ENCODE results near the gene MRPL55. TPM values are rescaled to one million over a fixed set of nuclear protein-coding genes. Genes with fewer than 3 reads are reported as not detected.
A peak's percentile ranks its signal among the peaks of the same experiment; 100 is the strongest.

The MRPL55 gene
- total RNA-seq, 1 experiment from 2014 or later, result 85.4 TPM

DNA sequence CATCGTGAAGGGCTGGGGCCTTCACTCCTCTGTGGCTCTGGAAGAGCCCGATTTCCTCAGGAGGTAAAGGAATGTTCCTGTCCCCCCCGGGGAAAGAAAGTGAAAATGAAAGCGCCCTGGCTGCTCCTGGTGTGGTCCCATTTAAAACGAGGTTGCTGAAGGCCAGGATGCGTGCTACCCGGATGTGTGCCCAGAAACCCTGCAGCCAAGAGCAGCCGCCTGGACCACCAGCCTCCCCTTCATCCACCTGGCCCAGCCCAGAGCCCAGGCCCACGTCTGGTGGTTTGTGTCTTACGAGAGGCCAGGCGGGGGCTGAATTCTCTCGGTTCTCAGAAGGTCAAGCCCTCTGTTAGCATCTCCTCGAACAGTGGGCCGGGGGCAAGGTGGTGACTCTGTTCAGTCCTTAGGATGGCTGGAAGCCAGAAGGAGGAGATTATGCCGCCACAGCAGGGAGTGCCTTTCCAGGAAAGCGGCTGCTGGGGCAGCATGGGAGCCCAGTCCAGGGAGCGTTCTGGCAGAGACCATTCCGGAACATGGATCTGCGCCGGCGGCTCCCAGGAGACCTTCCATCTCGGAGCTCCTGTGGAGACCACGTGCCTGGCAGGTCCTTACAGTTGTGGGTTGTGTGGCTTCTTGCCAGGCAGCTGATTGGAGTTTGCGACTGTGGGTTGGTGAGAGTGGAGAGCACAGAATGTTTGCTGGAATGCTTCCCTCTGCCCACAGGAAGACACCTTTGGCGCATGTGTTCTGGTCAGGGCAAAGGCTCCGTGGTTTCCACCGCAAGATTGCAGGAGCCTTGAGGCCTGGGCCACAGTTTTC lies 32.3 kb upstream of the MRPL55 start:
- peak; percentile 82 for DNase-seq (ENCODE audit: unreplicated experiment)
- CTCF ChIA-PET, result interaction anchor here (0.6 to 7.3 kb wide), 8 partner anchors 10 to 660 kb away, joined by 3 to 72 read pairs (median 4); partner anchors contain the start of gene IBA57
- TSS peak; percentile 42 for BruUV-seq (replicated peaks)

GRCh38 chr1:228140724-228141225 lies 31.7 kb upstream of the MRPL55 start:
- Mint-ChIP-seq H3K36me3 (ENCODE audit: insufficient read depth, unreplicated experiment) (peaks cover 25% of the 10 kb centered on the region), H3K9me3 (ENCODE audit: unreplicated experiment) (no peaks in the 10 kb centered on the region), H3K4me1 (ENCODE audit: insufficient read depth, unreplicated experiment) (peaks cover 25% of the 10 kb centered on the region), H3K27ac (ENCODE audit: low read depth, unreplicated experiment) (peak overlapping the region; percentile 95), H3K27me3 (ENCODE audit: insufficient read depth, unreplicated experiment) (peaks cover 22% of the 10 kb centered on the region), H3K4me3 (ENCODE audit: unreplicated experiment) (peak overlapping the region; percentile 99)
- TF ChIP-seq, protein P1, sequence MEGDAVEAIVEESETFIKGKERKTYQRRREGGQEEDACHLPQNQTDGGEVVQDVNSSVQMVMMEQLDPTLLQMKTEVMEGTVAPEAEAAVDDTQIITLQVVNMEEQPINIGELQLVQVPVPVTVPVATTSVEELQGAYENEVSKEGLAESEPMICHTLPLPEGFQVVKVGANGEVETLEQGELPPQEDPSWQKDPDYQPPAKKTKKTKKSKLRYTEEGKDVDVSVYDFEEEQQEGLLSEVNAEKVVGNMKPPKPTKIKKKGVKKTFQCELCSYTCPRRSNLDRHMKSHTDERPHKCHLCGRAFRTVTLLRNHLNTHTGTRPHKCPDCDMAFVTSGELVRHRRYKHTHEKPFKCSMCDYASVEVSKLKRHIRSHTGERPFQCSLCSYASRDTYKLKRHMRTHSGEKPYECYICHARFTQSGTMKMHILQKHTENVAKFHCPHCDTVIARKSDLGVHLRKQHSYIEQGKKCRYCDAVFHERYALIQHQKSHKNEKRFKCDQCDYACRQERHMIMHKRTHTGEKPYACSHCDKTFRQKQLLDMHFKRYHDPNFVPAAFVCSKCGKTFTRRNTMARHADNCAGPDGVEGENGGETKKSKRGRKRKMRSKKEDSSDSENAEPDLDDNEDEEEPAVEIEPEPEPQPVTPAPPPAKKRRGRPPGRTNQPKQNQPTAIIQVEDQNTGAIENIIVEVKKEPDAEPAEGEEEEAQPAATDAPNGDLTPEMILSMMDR (IDR thresholded peaks at IDR 0.05; ENCODE audit: unreplicated experiment), result no peak
- BruUV-seq (replicated peaks), result no TSS peak
- DNase-seq (ENCODE audit: unreplicated experiment), result no peak
- intact Hi-C loops (cut with micrococcal nuclease), result loop anchor here (1.0 kb wide), 2 partner anchors 26 to 31 kb away; partner anchors contain the start of gene MRPL55
- POLR2A ChIA-PET, result interaction anchor here (0.6 to 9.7 kb wide), 24 partner anchors 9 to 407 kb away, joined by 3 to 318 read pairs (median 4); partner anchors contain the start of genes ARF1, GJC2, IBA57 and MRPL55
- CTCF ChIA-PET, result interaction anchor here (0.5 to 7.3 kb wide), 8 partner anchors 9 to 345 kb away, joined by 3 to 72 read pairs (median 3); partner anchors contain the start of gene IBA57

More for the DNA sequence above, 32.3 kb upstream of the MRPL55 start:
- H3K4me3 Mint-ChIP-seq (ENCODE audit: unreplicated experiment), result peak overlapping the region; percentile 99
- TF ChIP-seq, protein P1 (IDR thresholded peaks at IDR 0.05; ENCODE audit: unreplicated experiment), result no peak
- intact Hi-C loops (cut with micrococcal nuclease), result no loop called here
- peaks cover 25% of the 10 kb centered on the region for H3K4me1 Mint-ChIP-seq (ENCODE audit: insufficient read depth, unreplicated experiment)
- H3K27me3 Mint-ChIP-seq (ENCODE audit: insufficient read depth, unreplicated experiment), result peaks cover 16% of the 10 kb centered on the region
- peaks cover 30% of the 10 kb centered on the region for H3K36me3 Mint-ChIP-seq (ENCODE audit: insufficient read depth, unreplicated experiment)
- H3K27ac Mint-ChIP-seq (ENCODE audit: low read depth, unreplicated experiment), result peak overlapping the region; percentile 95
- POLR2A ChIA-PET, result interaction anchor here (0.6 to 9.7 kb wide), 21 partner anchors 10 to 1417 kb away, joined by 3 to 318 read pairs (median 4); partner anchors contain the start of genes ABCB10, ARF1, GJC2 and IBA57
- no peaks in the 10 kb centered on the region for H3K9me3 Mint-ChIP-seq (ENCODE audit: unreplicated experiment)

GRCh38 chr1:228139931-228140723 lies 31.0 kb upstream of the MRPL55 start, which contains the start of gene GUK1:
Gene GUK1 (plus strand): TSS chr1:228140279. CDS start chr1:228140303, 24 bp downstream.
- Mint-ChIP-seq H3K4me3 (ENCODE audit: unreplicated experiment) (peak within 1 kb of the TSS; percentile 99), H3K36me3 (ENCODE audit: insufficient read depth, unreplicated experiment) (peaks cover 25% of the 10 kb centered on the region), H3K4me1 (ENCODE audit: insufficient read depth, unreplicated experiment) (peaks cover 25% of the 10 kb centered on the region), H3K27me3 (ENCODE audit: insufficient read depth, unreplicated experiment) (peaks cover 29% of the 10 kb centered on the region), H3K9me3 (ENCODE audit: unreplicated experiment) (no peaks in the 10 kb centered on the region), H3K27ac (ENCODE audit: low read depth, unreplicated experiment) (peak within 1 kb of the TSS; percentile 95)
- intact Hi-C loops (cut with micrococcal nuclease), result loop anchor here (1.0 kb wide), 2 partner anchors 26 to 31 kb away; partner anchors contain the start of gene MRPL55
- CTCF ChIA-PET, result interaction anchor here (0.5 to 7.3 kb wide), 9 partner anchors 9 to 346 kb away, joined by 3 to 72 read pairs (median 3); partner anchors contain the start of gene IBA57
- POLR2A ChIA-PET, result interaction anchor here (0.6 to 9.7 kb wide), 28 partner anchors 9 to 728 kb away, joined by 3 to 318 read pairs (median 4); partner anchors contain the start of genes ARF1, GJC2, IBA57 and MRPL55
- TSS peak; percentile 74 for BruUV-seq (replicated peaks)
- TF ChIP-seq, protein P1 (IDR thresholded peaks at IDR 0.05; ENCODE audit: unreplicated experiment), result peak; percentile 32
- DNase-seq (ENCODE audit: unreplicated experiment), result peak; percentile 100

Data from MCF 10A (cell line).